IMR-90 (cell line): ENCODE measurements around the gene ALCAM. TPM values are rescaled to one million over a fixed set of nuclear protein-coding genes. Genes with fewer than 3 reads are reported as not detected.

ENCODE experiments used
- ATAC-seq: fragments of 200-7000 bp; cut with Tn5 transposase; 2 replicates; pipeline ENCODE4 v1.9.1; 2020; ENCODE audit warnings: low read depth, mild to moderate bottlenecking, moderate library complexity
- BruUV-seq: library from RNA; stranded (reverse); fragments of 400-500 nt; replicated peaks from 2 replicates; lab custom pipeline; 2021; lab: Mats Ljungman, UMichigan
- CTCF ChIA-PET: fragments of 300-600 bp; formaldehyde crosslinking; extraction: SDS; loops from one replicate; lab custom pipeline; 2021; ENCODE audit warnings: antibody characterized with exemption; lab: Yijun Ruan, JAX
- POLR2A ChIA-PET: fragments of 300-600 bp; sonication (Branson Sonifier 250); formaldehyde crosslinking; loops from one replicate; lab custom pipeline; 2022; ENCODE audit warnings: antibody characterized with exemption; ENCODE audit not compliant: unreplicated experiment; lab: Charles Lee
- DNase-seq: peaks from one replicate; pipeline ENCODE4 v3.0.0; 2013
- H2AFZ ChIP-seq: replicated peaks from 2 replicates; pipeline ENCODE3; 2013; ENCODE audit warnings: low read length, mild to moderate bottlenecking; ENCODE audit not compliant: poor library complexity
- H2AK5ac ChIP-seq: 2 replicates; pipeline ENCODE4 v1.6.1; 2013; ENCODE audit warnings: low read depth, low read length, inconsistent platforms
- H2AK9ac ChIP-seq: replicated peaks from 2 replicates; pipeline ENCODE3; 2013; ENCODE audit warnings: mild to moderate bottlenecking, low read depth, low read length, moderate library complexity; ENCODE audit not compliant: poor library complexity
- H2BK120ac ChIP-seq: 2 replicates; pipeline ENCODE4 v1.6.1; 2013; ENCODE audit warnings: low read depth, low read length, inconsistent platforms
- H2BK15ac ChIP-seq: 3 replicates; pipeline ENCODE4 v1.6.1; 2013; ENCODE audit warnings: low read depth, low read length, inconsistent platforms
- H2BK20ac ChIP-seq: 2 replicates; pipeline ENCODE4 v1.6.1; 2013; ENCODE audit warnings: low read depth, mild to moderate bottlenecking, inconsistent platforms, low read length, moderate library complexity
- H2BK5ac ChIP-seq: 2 replicates; pipeline ENCODE4 v1.6.1; 2013; ENCODE audit warnings: mild to moderate bottlenecking, low read depth, low read length, inconsistent platforms; ENCODE audit not compliant: poor library complexity, severe bottlenecking
- H3K14ac ChIP-seq: replicated peaks from 2 replicates; pipeline ENCODE4 v1.6.1; 2013; ENCODE audit warnings: low read depth, low read length, inconsistent platforms
- H3K18ac ChIP-seq: 2 replicates; pipeline ENCODE4 v1.6.1; 2013; ENCODE audit warnings: low read depth, low read length, control low read depth
- H3K23ac ChIP-seq: 2 replicates; pipeline ENCODE4 v1.6.1; 2013; ENCODE audit warnings: low read depth, low read length, inconsistent platforms
- H3K27ac ChIP-seq: 2 replicates; pipeline ENCODE4 v1.5.1; 2013; ENCODE audit warnings: mild to moderate bottlenecking, control low read depth, low read length; ENCODE audit not compliant: insufficient read depth
- H3K27me3 ChIP-seq: 2 replicates; pipeline ENCODE4 v1.6.1; 2013; ENCODE audit warnings: low read length; ENCODE audit not compliant: control insufficient read depth, insufficient read depth
- H3K36me3 ChIP-seq: 2 replicates; pipeline ENCODE4 v1.6.1; 2013; ENCODE audit warnings: low read length, mixed read lengths; ENCODE audit not compliant: control insufficient read depth, insufficient read depth
- H3K4ac ChIP-seq: 2 replicates; pipeline ENCODE4 v1.6.1; 2013; ENCODE audit warnings: low read depth, low read length, inconsistent platforms
- H3K4me1 ChIP-seq: 2 replicates; pipeline ENCODE4 v1.6.1; 2013; ENCODE audit warnings: low read length, mixed read lengths; ENCODE audit not compliant: control insufficient read depth, insufficient read depth
- H3K4me2 ChIP-seq: 2 replicates; pipeline ENCODE4 v1.6.1; 2013; ENCODE audit warnings: low read depth, mild to moderate bottlenecking, control low read depth, low read length, moderate library complexity
- H3K4me3 ChIP-seq: 2 replicates; pipeline ENCODE4 v1.5.1; 2013; ENCODE audit warnings: low read depth, mild to moderate bottlenecking, control low read depth, low read length, moderate library complexity; ENCODE audit not compliant: insufficient read depth
- H3K56ac ChIP-seq: 2 replicates; pipeline ENCODE4 v1.6.1; 2013; ENCODE audit warnings: low read length, inconsistent platforms; ENCODE audit not compliant: insufficient read depth; ENCODE audit errors: extremely low read depth
- H3K79me1 ChIP-seq, 2 experiments: 2 replicates each; pipeline ENCODE4 v1.6.1; 2013; ENCODE audit warnings: low read length in 2 of 2, inconsistent platforms in 1 of 2, low read depth in 1 of 2
- H3K9ac ChIP-seq: 2 replicates; pipeline ENCODE4 v1.6.1; 2013; ENCODE audit warnings: low read depth, low read length, control low read depth
- H3K9me1 ChIP-seq: 2 replicates; pipeline ENCODE4 v1.6.1; 2013; ENCODE audit warnings: low read length, inconsistent platforms; ENCODE audit not compliant: insufficient read depth
- H3K9me3 ChIP-seq: 2 replicates; pipeline ENCODE4 v1.6.1; 2013; ENCODE audit warnings: low read length; ENCODE audit not compliant: control insufficient read depth, insufficient read depth
- H4K20me1 ChIP-seq: 2 replicates; pipeline ENCODE4 v1.6.1; 2013; ENCODE audit warnings: low read length, inconsistent platforms; ENCODE audit not compliant: insufficient read depth
- H4K5ac ChIP-seq: 2 replicates; pipeline ENCODE4 v1.6.1; 2013; ENCODE audit warnings: mild to moderate bottlenecking, low read depth, low read length, control low read depth
- H4K8ac ChIP-seq, 2 experiments: 2 replicates each; pipeline ENCODE4 v1.6.1; 2013; ENCODE audit warnings: low read depth in 2 of 2, low read length in 2 of 2, control low read depth in 1 of 2, inconsistent platforms in 1 of 2
- H4K91ac ChIP-seq: 2 replicates; pipeline ENCODE4 v1.6.1; 2013; ENCODE audit warnings: low read depth, low read length, inconsistent platforms; ENCODE audit not compliant: insufficient read depth
- BHLHE40 ChIP-seq: fragments of 150-350 bp; IDR thresholded peaks from 2 replicates; pipeline ENCODE4 v1.6.1; 2016; ENCODE audit warnings: mild to moderate bottlenecking, low read depth, low read length
- CEBPB ChIP-seq: IDR thresholded peaks from 2 replicates; pipeline ENCODE4 v1.6.1; 2012; ENCODE audit warnings: low read depth, low read length, improper control_type of control experiment
- CHD1 ChIP-seq: IDR thresholded peaks from 2 replicates; pipeline ENCODE4 v1.6.1; 2012; ENCODE audit warnings: low read depth, low read length, improper control_type of control experiment
- CTCF ChIP-seq: conservative IDR thresholded peaks from 2 replicates; pipeline ENCODE4 v1.5.1; 2012; ENCODE audit warnings: mild to moderate bottlenecking, low read depth, low read length, improper control_type of control experiment
- ELK1 ChIP-seq: fragments of 150-350 bp; IDR thresholded peaks from 2 replicates; pipeline ENCODE4 v1.6.1; 2016; ENCODE audit warnings: low read depth, mild to moderate bottlenecking, low read length, moderate library complexity, borderline replicate concordance
- FOS ChIP-seq: fragments of 150-350 bp; IDR thresholded peaks from 2 replicates; pipeline ENCODE4 v1.6.1; 2016; ENCODE audit warnings: low read depth, low read length
- MAFK ChIP-seq: IDR thresholded peaks from 2 replicates; pipeline ENCODE4 v1.6.1; 2012; ENCODE audit warnings: low read depth, low read length, improper control_type of control experiment
- MAZ ChIP-seq: IDR thresholded peaks from 2 replicates; pipeline ENCODE4 v1.6.1; 2012; ENCODE audit warnings: low read depth, mild to moderate bottlenecking, low read length, improper control_type of control experiment, moderate library complexity, borderline replicate concordance
- MXI1 ChIP-seq: IDR thresholded peaks from 2 replicates; pipeline ENCODE4 v1.6.1; 2012; ENCODE audit warnings: low read depth, mild to moderate bottlenecking, low read length, moderate library complexity, borderline replicate concordance
- NFE2L2 ChIP-seq: fragments of 150-350 bp; IDR thresholded peaks from 2 replicates; pipeline ENCODE4 v1.6.1; 2016; ENCODE audit warnings: low read depth, mild to moderate bottlenecking, low read length
- POLR2A ChIP-seq: IDR thresholded peaks from 2 replicates; pipeline ENCODE4 v1.6.1; 2012; ENCODE audit warnings: mild to moderate bottlenecking, low read depth, low read length
- RAD21 ChIP-seq: IDR thresholded peaks from 2 replicates; pipeline ENCODE4 v1.6.1; 2012; ENCODE audit warnings: low read length, improper control_type of control experiment
- RCOR1 ChIP-seq: IDR thresholded peaks from 2 replicates; pipeline ENCODE4 v1.6.1; 2012; ENCODE audit warnings: mild to moderate bottlenecking, low read length, improper control_type of control experiment; ENCODE audit not compliant: insufficient replicate concordance
- RFX5 ChIP-seq: IDR thresholded peaks from 2 replicates; pipeline ENCODE4 v1.8.0; 2012; ENCODE audit warnings: low read depth, mild to moderate bottlenecking, low read length, moderate library complexity
- SMC3 ChIP-seq: fragments of 150-350 bp; IDR thresholded peaks from 2 replicates; pipeline ENCODE4 v1.6.1; 2016; ENCODE audit warnings: low read depth, mild to moderate bottlenecking, antibody characterized with exemption, low read length, moderate library complexity
- USF2 ChIP-seq: fragments of 150-350 bp; IDR thresholded peaks from 2 replicates; pipeline ENCODE4 v1.6.1; 2017; ENCODE audit warnings: mild to moderate bottlenecking, antibody characterized with exemption, low read length, low read depth
- WGBS, 2 experiments: methylation state at CpG; one replicate each; pipeline versions ENCODE4 v1.1.5 to v1.1.7; 2013; ENCODE audit warnings: missing lambda C conversion rate in 2 of 2; ENCODE audit not compliant: insufficient read length in 1 of 2; ENCODE audit errors: extremely low coverage in 2 of 2; 5-methylcytosine and 5-hydroxymethylcytosine counted together
- dilution Hi-C: fragments of 300-500 bp; cut with HindIII; formaldehyde crosslinking; loops from one replicate; pipeline ENCODE4 v1.14.3; 2018; ENCODE audit warnings: low sequenced_read_pairs; ENCODE audit not compliant: unreplicated experiment
- in situ Hi-C: fragments of 300-500 bp; cut with MboI; formaldehyde crosslinking; loops from 3 replicates; pipeline ENCODE4 v1.14.3; 2019; ENCODE audit warnings: low sequenced_read_pairs, inconsistent platforms, mixed read lengths
- intact Hi-C: fragments of 100-400 bp; cut with micrococcal nuclease; formaldehyde crosslinking; loops from 2 replicates; pipeline ENCODE4 v1.10.0; 2022
- polyA plus RNA-seq, 3 experiments: library from polyadenylated mRNA; depleted of rRNA; stranded (reverse); fragments of >200 nt; gene quantifications; 2 replicates each; pipeline ENCODE4 v1.2.3, GENCODE V29; 2012; ENCODE audit warnings: low replicate concordance in 1 of 3
- total RNA-seq: library from RNA; depleted of rRNA; stranded (reverse); fragments of >200 nt; gene quantifications from 2 replicates; pipeline ENCODE4 v1.2.3, GENCODE V29; 2012

The ALCAM gene
- total and polyA plus RNA-seq, 2 of the 4 experiments (the other 2 are of a cell fraction) = 117 to 423 TPM

GRCh38 chr3:105449414-105449813 is 82.7 kb downstream of the ALCAM start:
- Histone ChIP-seq H4K5ac (no peak overlapping the region), H2BK15ac (no peak overlapping the region), H3K79me1 (peaks cover 19 to 42% of the 10 kb centered on the region in 2 experiments), H3K4me2 (no peak overlapping the region), H3K14ac (no peak overlapping the region), H2BK20ac (no peak overlapping the region), H3K27ac (no peak overlapping the region), H3K36me3 (no peaks in the 10 kb centered on the region), H4K91ac (no peak overlapping the region), H3K9me1 (peaks cover 8% of the 10 kb centered on the region), H2BK120ac (no peak overlapping the region), H3K9ac (no peak overlapping the region), H2BK5ac (no peak overlapping the region), H3K56ac (no peak overlapping the region), H3K23ac (no peak overlapping the region), H4K20me1 (peaks cover 3% of the 10 kb centered on the region; the same call in 1 of the 2 replicates), H2AK9ac (no peak overlapping the region), H2AFZ (no peak overlapping the region), H3K27me3 (no peaks in the 10 kb centered on the region), H2AK5ac (no peak overlapping the region), H3K9me3 (no peaks in the 10 kb centered on the region), H4K8ac (no peak overlapping the region), H3K18ac (no peak overlapping the region), H3K4me3 (no peak overlapping the region), H3K4me1 (peaks cover 7% of the 10 kb centered on the region), H3K4ac (no peak overlapping the region)
- dilution Hi-C loops (no loop called here), in situ Hi-C loops (no loop called here), intact Hi-C loops (no loop called here)
- TF ChIP-seq CHD1 (no peak), RFX5 (no peak), BHLHE40 (no peak), SMC3 (no peak), NFE2L2 (no peak), FOS (no peak), CTCF (no peak), MAZ (no peak), CEBPB (no peak), USF2 (no peak), RCOR1 (no peak), RAD21 (no peak), MAFK (no peak), POLR2A (no peak), ELK1 (no peak), MXI1 (no peak)
- WGBS, 2 experiments = no CpG with 5 or more reads among the region's 3 CpGs
- no peak for ATAC-seq
- BruUV-seq = no TSS peak
- DNase-seq = no peak
- POLR2A ChIA-PET = interaction anchor here (0.6 kb wide), 1 partner anchor 391 kb away, joined by 3 read pairs; no protein-coding TSS in a partner anchor
- CTCF ChIA-PET = interaction anchor here (0.7 to 1.0 kb wide), 2 partner anchors 9 to 17 kb away, joined by 3 read pairs; no protein-coding TSS in a partner anchor
